CD4-positive, alpha-beta T cell treated with Interleukin-15 for 4 hours (primary cell): Measurements from ENCODE around the gene ZGLP1.

ENCODE experiments used
- DNase-seq: peaks from one replicate; pipeline ENCODE4 v3.0.0-alpha.2; 2020; ENCODE audit warnings: low spot score

ZGLP1 gene

GRCh38 chr19:10277795-10278589 lies 31.6 kb downstream of the ZGLP1 start:
- no peak for DNase-seq

- no peak for DNase-seq
Observed at GRCh38 chr19:10274589-10274988, 35.0 kb downstream of the ZGLP1 start.

GRCh38 chr19:10271543-10272086 lies 38.0 kb downstream of the ZGLP1 start:
- DNase-seq: no peak

GRCh38 chr19:10270616-10271394 lies 38.8 kb downstream of the ZGLP1 start, which contains the start of gene ICAM1:
TSS of gene ICAM1 (plus strand) at chr19:10271120. CDS start at chr19:10271160, 40 bp downstream.
- peak; percentile 71 for DNase-seq

GRCh38 chr19:10270180-10270615 lies 39.4 kb downstream of the ZGLP1 start:
- peak; percentile 66 for DNase-seq

- peak; percentile 89 for DNase-seq
Observed at GRCh38 chr19:10269333-10270179, 40.1 kb downstream of the ZGLP1 start.

- DNase-seq: no peak
Observed at GRCh38 chr19:10268071-10268470, 41.5 kb downstream of the ZGLP1 start.

- no peak for DNase-seq
Observed at GRCh38 chr19:10266706-10267105, 42.9 kb downstream of the ZGLP1 start.

- DNase-seq: no peak
Observed at GRCh38 chr19:10262771-10263170, 46.8 kb downstream of the ZGLP1 start.

- peak; percentile 69 for DNase-seq
Observed at GRCh38 chr19:10260141-10260584, 49.5 kb downstream of the ZGLP1 start.

GRCh38 chr19:10259162-10259905 lies 50.3 kb downstream of the ZGLP1 start:
- DNase-seq: peak; percentile 92

- no peak for DNase-seq
Observed at GRCh38 chr19:10258080-10258710, 51.4 kb downstream of the ZGLP1 start.

GRCh38 chr19:10256970-10257615 lies 52.5 kb downstream of the ZGLP1 start:
- no peak for DNase-seq

- no peak for DNase-seq
Observed at GRCh38 chr19:10256551-10256950, 53.1 kb downstream of the ZGLP1 start.

GRCh38 chr19:10255358-10255757 lies 54.3 kb downstream of the ZGLP1 start:
- no peak for DNase-seq
